ENCODE results near the gene SHOC2.
A peak's percentile ranks its signal among the peaks of the same experiment; 100 is the strongest.
"Not testable (repeated sequence)": the region's sequence is repeated elsewhere in the genome, so short reads cannot be mapped to it uniquely, and the experiment has no call there.

SHOC2 gene

DNA sequence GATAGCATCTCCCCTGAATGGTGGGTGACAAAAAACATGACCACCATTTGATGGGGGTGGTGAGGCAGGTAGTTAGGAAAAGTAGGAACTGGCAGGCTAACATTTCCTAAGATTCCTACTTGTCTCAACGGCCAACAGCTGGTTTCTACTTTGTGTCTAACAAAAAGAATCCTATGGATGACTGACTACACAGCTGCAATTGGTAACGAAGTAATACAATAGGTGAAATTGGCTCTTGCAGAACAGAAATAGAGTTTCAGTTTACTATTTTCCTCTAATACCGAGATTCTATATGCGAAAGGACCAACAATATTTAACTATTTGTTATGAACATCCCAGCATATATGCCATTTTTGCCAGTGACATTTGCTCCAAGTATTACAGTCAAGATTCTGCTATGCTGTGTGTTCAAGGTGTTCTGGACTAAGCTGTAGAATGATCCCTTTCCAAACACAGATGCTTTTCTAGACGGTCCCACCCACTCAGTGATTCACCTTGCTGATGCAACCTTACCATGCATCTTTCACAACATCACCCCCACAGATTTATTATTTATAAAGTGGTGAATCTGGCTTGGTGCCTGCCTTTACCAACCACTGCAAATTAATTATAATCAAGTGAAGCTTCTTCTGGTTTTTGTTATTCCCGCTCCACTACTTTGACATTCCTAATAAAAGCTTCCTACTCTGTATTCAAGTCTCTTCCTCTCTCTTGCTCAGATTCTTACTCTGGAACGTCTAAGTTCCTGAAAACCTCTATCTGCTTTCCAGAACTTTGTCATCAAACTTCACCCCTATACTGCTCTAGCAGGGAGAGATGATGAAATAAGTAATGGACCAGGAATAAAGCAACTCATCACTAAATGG lies 17.2 kb upstream of the SHOC2 start:
- DNase-seq (ENCODE audit: low read depth) = peak; percentile 63

DNA sequence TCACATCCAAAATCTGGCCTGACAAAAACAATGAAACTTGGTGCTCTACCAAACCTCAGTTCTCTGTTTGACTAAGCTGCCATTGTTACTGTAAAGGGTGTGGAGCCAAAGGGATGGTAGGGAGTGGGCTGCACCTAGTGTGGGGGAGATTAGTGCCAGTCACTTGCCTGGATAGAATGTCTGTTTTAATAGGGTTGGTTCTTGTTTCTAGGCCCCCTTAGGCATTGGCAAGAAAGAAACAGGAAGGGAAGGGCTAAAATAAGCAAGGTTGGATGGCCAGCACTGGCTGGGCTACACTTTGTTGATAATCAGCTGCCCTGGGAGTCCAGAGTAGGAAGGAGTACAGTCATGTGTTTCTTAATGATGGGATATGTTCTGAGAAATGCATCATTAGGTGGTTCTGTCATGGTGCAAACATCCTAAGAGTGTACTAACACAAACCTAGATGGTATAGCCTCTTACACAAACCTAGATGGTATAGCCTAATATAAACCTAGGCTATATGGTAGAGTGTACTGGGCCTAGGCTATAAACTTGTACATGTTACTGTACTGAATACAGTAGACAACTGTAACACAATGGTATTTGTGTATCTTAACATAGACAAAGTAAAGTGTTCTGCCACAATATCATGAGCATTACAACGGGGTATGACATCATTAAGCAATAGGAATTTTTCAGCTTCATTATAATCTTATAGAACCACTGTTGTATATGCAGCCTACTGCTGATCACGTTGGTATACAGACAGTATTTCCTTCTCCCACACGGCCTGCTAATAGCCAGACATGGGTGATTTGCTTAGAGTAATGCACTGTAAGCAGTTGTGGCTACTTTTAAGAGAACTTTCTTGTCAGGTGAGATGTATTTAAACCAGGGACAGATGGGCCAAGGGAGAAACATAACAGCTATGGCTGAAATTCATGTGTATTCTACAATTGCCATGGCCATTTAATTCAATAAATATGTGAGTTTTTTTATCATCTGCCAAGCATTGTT lies 15.8 kb upstream of the SHOC2 start:
- no peak for DNase-seq (ENCODE audit: low read depth)

GRCh38 chr10:110910138-110910537 lies 9.3 kb upstream of the SHOC2 start:
- no peak for DNase-seq (ENCODE audit: low read depth)

DNA sequence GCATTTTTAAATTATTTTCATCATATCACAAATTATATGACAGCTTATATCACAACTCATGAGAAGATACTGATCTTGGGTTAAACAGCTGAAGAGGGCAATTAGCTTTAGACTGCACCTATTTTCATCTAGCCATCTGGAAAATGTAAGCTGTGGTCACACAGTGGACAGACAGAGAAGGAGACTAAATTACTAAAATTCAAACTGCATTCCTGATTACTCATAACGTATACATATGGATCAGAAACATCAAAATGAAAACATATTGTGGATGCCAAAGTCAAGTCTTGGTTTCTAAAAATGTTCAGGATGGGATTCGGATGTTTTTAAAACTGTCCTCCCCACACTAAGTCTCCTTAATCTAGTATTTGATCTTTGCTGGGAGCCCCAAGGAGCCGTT lies 7.0 kb upstream of the SHOC2 start:
- DNase-seq (ENCODE audit: low read depth) = peak; percentile 29

DNA sequence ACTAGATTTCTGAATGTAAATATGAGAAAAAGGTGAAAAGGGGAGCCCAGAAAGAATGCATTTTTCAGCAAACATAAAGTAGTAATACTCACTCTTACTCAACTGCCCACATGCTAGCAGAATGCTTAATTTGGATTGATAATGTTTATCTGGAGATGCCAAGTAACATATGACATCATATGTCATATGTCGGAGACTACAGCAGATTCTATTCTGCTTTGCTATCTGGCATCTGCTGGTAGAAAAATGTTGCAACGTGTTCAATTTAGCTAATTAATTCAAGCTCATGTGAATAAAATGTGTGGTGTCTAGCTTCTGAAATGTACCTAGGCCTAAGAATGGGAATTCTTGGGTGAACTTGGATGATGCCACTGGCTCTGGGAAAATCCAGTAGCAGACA lies 5.0 kb upstream of the SHOC2 start:
- no peak for DNase-seq (ENCODE audit: low read depth)

GRCh38 chr10:110915035-110915434 lies 4.4 kb upstream of the SHOC2 start:
- no peak for DNase-seq (ENCODE audit: low read depth)

DNA sequence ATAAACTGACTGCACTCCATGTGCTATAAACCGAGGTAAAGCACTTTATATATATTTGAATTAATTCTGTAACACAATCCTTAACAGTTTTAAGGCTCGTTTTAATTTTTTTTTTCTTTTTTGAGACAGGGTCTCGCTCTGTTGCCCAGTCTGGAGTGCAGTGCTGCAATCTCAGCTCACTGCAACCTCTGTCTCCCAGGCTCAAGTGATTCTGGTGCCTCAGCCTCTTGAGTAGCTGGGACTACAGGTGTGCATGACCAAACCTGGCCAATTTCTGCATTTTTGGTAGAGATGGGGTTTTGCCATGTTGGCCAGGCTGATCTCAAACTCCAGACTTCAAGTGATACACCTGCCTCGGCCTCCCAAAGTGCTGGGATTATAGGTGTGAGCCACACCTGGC lies 3.8 kb upstream of the SHOC2 start:
- not testable (repeated sequence) for DNase-seq (ENCODE audit: low read depth)

DNA sequence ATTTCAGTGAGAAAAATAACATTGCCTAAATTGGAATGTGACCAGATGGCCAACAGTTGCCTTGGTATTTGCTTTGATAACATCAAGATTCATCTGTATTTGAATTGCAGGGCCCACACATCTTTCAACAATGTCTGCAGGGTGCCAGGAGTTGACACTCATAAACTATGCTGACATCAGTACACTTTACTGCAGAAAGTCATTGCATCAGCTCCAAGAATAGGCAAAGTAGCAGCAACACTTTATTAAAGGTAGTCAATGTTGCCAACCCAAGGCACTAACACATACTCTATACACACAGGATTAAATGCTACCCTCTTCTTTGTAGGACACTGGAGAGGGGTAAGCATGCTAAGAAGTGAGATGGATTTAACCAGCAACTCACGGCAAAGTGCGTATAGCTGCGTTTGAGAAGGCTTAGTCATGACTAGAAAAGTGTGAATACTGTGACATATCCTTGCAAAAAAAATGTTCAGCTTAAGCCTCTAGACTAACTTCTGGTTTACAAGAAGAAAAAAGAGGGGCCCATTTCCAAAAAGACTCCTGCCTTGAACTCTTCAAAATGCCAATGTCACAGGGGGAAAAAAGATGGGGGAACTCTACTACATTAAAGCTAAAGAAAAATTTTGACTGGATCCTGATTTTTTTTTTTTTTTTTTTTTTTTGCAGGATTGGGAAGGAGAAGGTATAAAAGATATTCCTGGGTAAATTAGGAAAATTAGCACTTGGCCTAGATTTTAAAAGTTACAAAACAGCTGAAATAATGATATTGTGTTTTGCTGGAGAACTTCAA lies 2.7 kb upstream of the SHOC2 start:
- peak; percentile 78 for DNase-seq (ENCODE audit: low read depth)

GRCh38 chr10:110918269-110918642 lies 1.1 kb upstream of the SHOC2 start:
- peak; percentile 96 for DNase-seq (ENCODE audit: low read depth)

DNA sequence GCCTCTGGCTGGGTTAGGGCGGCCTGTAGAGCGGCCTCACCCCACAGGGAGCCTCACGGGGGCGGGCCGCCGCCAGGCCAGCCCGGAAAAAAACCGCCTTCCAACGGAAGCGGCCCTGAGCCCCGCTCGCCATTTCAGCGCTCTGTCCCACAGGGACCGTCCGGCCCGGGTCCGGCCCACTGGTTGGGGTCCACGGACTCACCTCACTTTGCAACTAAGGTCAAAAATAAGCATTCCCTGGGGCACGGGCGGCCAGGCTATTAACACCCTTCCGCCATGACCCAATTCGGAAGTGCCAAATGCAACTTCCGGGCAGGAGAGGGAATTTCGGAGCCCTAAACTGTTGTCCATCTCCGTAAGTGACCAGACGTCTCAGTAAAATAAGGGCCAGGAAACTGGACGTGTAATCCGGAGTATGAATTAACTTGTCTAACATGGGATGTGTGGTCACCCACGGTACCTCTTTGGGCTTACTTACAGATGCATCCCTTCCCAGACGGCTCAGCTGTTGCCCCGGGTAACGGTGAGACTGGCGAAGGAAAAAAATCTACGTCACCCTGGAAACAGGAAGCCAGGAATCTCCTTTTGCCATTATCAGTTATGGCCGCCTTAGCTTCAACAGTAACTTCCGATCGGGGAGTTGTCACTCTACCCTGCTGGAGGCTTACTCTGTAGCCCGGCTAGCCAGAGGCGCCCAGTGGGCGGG lies 608 bp upstream of the SHOC2 start, which contains the start of gene BBIP1:
Gene BBIP1 (minus strand): TSS at position 538 of the 706 bp plus-strand sequence. CDS start 1,023 bp downstream, outside the sequence.
- peak; percentile 100 for DNase-seq (ENCODE audit: low read depth)

- DNase-seq (ENCODE audit: low read depth) = no peak
These were observed 822 bp downstream of the SHOC2 start for GRCh38 chr10:110919971-110920881.

- no peak for DNase-seq (ENCODE audit: low read depth)
These were observed 4.6 kb downstream of the SHOC2 start for GRCh38 chr10:110923856-110924493.

- no peak for DNase-seq (ENCODE audit: low read depth)
These were observed 8.1 kb downstream of the SHOC2 start for GRCh38 chr10:110927461-110927860.

DNA sequence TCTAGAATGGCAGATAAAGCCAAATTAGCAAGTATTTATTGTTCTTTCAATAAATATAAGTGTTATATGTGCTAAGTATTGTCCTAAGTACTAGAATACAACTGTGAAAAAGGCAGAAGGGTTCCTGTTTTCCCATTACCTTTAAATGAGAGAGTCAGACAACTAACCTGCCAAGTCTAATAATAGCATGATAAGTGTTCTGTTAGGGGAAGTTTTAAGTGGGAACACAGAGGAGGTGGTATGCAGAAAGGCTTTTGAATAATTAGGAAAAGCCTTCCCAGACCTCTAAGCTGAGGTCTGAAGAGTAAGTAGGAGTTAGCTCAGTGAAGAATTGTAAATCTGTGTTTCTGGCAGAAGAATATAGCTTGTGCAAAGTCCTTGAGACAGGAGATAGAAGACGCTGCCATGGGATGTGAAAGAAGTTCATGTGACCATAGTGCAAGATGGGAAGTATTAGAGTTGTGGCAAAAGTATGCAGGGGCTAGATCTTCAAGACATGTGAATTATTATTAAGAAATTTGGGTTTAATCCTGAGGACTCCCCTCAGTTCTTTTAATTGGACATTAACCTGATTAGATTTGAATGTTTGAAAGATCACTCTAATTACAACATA lies 12.5 kb downstream of the SHOC2 start:
- no peak for DNase-seq (ENCODE audit: low read depth)

GRCh38 chr10:110932505-110933180 lies 13.2 kb downstream of the SHOC2 start:
- DNase-seq (ENCODE audit: low read depth) = no peak

GRCh38 chr10:110936757-110937156 lies 17.4 kb downstream of the SHOC2 start:
- DNase-seq (ENCODE audit: low read depth) = no peak

DNA sequence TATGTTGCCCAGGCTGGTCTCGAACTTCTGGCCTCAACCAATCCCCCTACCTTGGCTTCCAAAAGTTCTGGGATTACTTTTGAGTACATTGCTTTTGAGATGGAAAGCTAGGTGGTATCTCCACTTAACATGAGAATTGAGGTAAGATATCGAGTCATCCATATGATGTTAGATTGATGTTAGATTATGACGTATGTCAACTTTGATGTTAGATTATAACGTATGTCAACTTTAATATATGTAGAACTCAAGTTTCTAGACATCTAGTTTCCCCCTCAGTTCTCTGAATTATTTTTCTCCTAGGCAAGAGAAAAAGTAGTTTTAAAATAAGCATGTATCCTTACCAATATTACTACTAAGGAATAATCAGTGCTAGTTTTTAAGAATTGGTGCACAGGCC lies 20.0 kb downstream of the SHOC2 start:
- DNase-seq (ENCODE audit: low read depth) = no peak

GRCh38 chr10:110944792-110945396 lies 25.5 kb downstream of the SHOC2 start:
- peak; percentile 58 for DNase-seq (ENCODE audit: low read depth)

Measured in fibroblast of the conjunctiva (primary cell).